Upper lobe of right lung (tissue), 1 donor: ENCODE measurements around the gene NCOA7. TPM values are rescaled to one million over a fixed set of nuclear protein-coding genes. Genes with fewer than 3 reads are reported as not detected.

ENCODE experiments used
- ATAC-seq: fragments of 200-7000 bp; cut with Tn5 transposase; one replicate; pipeline ENCODE4 v1.9.1; 2020; ENCODE audit warnings: mild to moderate bottlenecking, moderate library complexity
- DNase-seq: peaks from one replicate; pipeline ENCODE4 v3.0.0-alpha.2; 2020
- H3K27ac ChIP-seq: fragments of 200-600 bp; one replicate; pipeline ENCODE4 v1.8.0; 2022
- H3K27me3 ChIP-seq: fragments of 200-600 bp; one replicate; pipeline ENCODE4 v1.8.0; 2022; ENCODE audit warnings: mild to moderate bottlenecking
- H3K36me3 ChIP-seq: fragments of 200-600 bp; one replicate; pipeline ENCODE4 v1.8.0; 2022
- H3K4me1 ChIP-seq: fragments of 200-600 bp; one replicate; pipeline ENCODE4 v1.8.0; 2022
- H3K4me3 ChIP-seq: fragments of 200-600 bp; one replicate; pipeline ENCODE4 v1.8.0; 2022; ENCODE audit warnings: mild to moderate bottlenecking
- H3K9me3 ChIP-seq: fragments of 200-600 bp; one replicate; pipeline ENCODE4 v1.8.0; 2022
- CTCF ChIP-seq: fragments of 200-600 bp; IDR thresholded peaks from one replicate; pipeline ENCODE4 v1.8.0; 2022; ENCODE audit warnings: antibody characterized with exemption
- intact Hi-C: fragments of 100-400 bp; cut with DNase I; formaldehyde crosslinking; loops from one replicate; pipeline ENCODE4 v1.11.0; 2022
- total RNA-seq: library from RNA; stranded (reverse); fragmentation: NEBNext Ultra II Directional; extraction: Animal tissue kit (Norgen Biotek cat#: 25700); gene quantifications from one replicate; pipeline ENCODE4 v1.2.1, GENCODE V29; 2021
- donor health status: DM: no; HTN: yes; CAD: no; lungs with severe emphysema.

NCOA7 gene
- total RNA-seq, 1 donor from 2014 or later = 80.8 TPM

GRCh38 chr6:125839879-125840278, 49.1 kb downstream of the NCOA7 start:
- no peak for ATAC-seq
- Histone ChIP-seq H3K4me3 (no peak overlapping the region), H3K36me3 (no peaks in the 10 kb centered on the region), H3K9me3 (no peaks in the 10 kb centered on the region), H3K4me1 (peaks cover 14% of the 10 kb centered on the region), H3K27ac (no peak overlapping the region), H3K27me3 (no peaks in the 10 kb centered on the region)
- no peak for DNase-seq
- intact Hi-C loops = no loop called here
- no peak for TF ChIP-seq CTCF

- Histone ChIP-seq H3K36me3 (no peaks in the 10 kb centered on the region), H3K27me3 (no peaks in the 10 kb centered on the region), H3K9me3 (no peaks in the 10 kb centered on the region), H3K4me3 (no peak overlapping the region), H3K27ac (no peak overlapping the region), H3K4me1 (no peaks in the 10 kb centered on the region)
- TF ChIP-seq CTCF = no peak
- intact Hi-C loops = no loop called here
- no peak for DNase-seq
- ATAC-seq = no peak
These were observed 50.8 kb downstream of the NCOA7 start for GRCh38 chr6:125841356-125842090.

GRCh38 chr6:125842091-125842626, 51.4 kb downstream of the NCOA7 start:
- no peak for DNase-seq
- no peak overlapping the region for H3K4me3 ChIP-seq
- no peaks in the 10 kb centered on the region for H3K36me3 ChIP-seq
- no peak for TF ChIP-seq CTCF
- H3K9me3 ChIP-seq = no peaks in the 10 kb centered on the region
- intact Hi-C loops = no loop called here
- H3K27ac ChIP-seq = no peak overlapping the region
- no peaks in the 10 kb centered on the region for H3K27me3 ChIP-seq
- ATAC-seq = no peak
- H3K4me1 ChIP-seq = no peaks in the 10 kb centered on the region

GRCh38 chr6:125843593-125843992, 52.8 kb downstream of the NCOA7 start:
- no peaks in the 10 kb centered on the region for H3K9me3 ChIP-seq
- no peaks in the 10 kb centered on the region for H3K27me3 ChIP-seq
- intact Hi-C loops = no loop called here
- H3K27ac ChIP-seq = no peak overlapping the region
- TF ChIP-seq CTCF = no peak
- no peaks in the 10 kb centered on the region for H3K4me1 ChIP-seq
- ATAC-seq = no peak
- no peaks in the 10 kb centered on the region for H3K36me3 ChIP-seq
- H3K4me3 ChIP-seq = no peak overlapping the region
- no peak for DNase-seq

- H3K27ac ChIP-seq = no peak overlapping the region
- no peak for DNase-seq
- H3K27me3 ChIP-seq = no peaks in the 10 kb centered on the region
- no peaks in the 10 kb centered on the region for H3K9me3 ChIP-seq
- H3K4me3 ChIP-seq = no peak overlapping the region
- no peak for TF ChIP-seq CTCF
- no peak for ATAC-seq
- intact Hi-C loops = no loop called here
- no peaks in the 10 kb centered on the region for H3K4me1 ChIP-seq
- no peaks in the 10 kb centered on the region for H3K36me3 ChIP-seq
These were observed 54.2 kb downstream of the NCOA7 start for GRCh38 chr6:125844989-125845388.
